ENCODE data around the gene LRRC4C. TPM values are rescaled to one million over a fixed set of nuclear protein-coding genes. Genes with fewer than 3 reads are reported as not detected.

Gene LRRC4C
- total RNA-seq, 1 experiment from 2014 or later: 0.15 TPM

- H3K9me3 ChIP-seq (ENCODE audit: control insufficient read depth, insufficient read depth, low read depth, low read length): no peaks in the 10 kb centered on the region
- no peaks in the 10 kb centered on the region for H3K4me1 ChIP-seq (ENCODE audit: control insufficient read depth, insufficient read depth, low read length)
- intact Hi-C loops (cut with micrococcal nuclease; ENCODE audit: unreplicated experiment) (no loop called here), in situ Hi-C loops (cut with HindIII; ENCODE audit: low pct_unique_long_range_greater_than_20kb, low sequenced_read_pairs) (no loop called here)
- H3K27ac ChIP-seq (ENCODE audit: low read length): no peak overlapping the region
- H3K27me3 ChIP-seq (ENCODE audit: control insufficient read depth, insufficient read depth, low read length): no peaks in the 10 kb centered on the region
- no peaks in the 10 kb centered on the region for H3K36me3 ChIP-seq (ENCODE audit: control insufficient read depth, insufficient read depth, low read length)
- ChIA-PET CTCF (no interaction called here), POLR2A (no interaction called here)
- no peak for DNase-seq (ENCODE audit: low read depth, low spot score)
- no peak for ATAC-seq
- no TSS peak for BruUV-seq (replicated peaks)
- no peak overlapping the region for H3K4me3 ChIP-seq (ENCODE audit: low read depth in 2 of 2, low read length in 2 of 2)
- TF ChIP-seq TCF7L2 (IDR thresholded peaks at IDR 0.05; ENCODE audit: low read depth, low read length) (no peak), SIN3A (IDR thresholded peaks at IDR 0.05; ENCODE audit: borderline replicate concordance, insufficient read depth, low read depth, low read length) (no peak), POLR2AphosphoS5 (IDR thresholded peaks at IDR 0.05; ENCODE audit: low read depth, low read length) (no peak)
- TF ChIP-seq, protein P1, sequence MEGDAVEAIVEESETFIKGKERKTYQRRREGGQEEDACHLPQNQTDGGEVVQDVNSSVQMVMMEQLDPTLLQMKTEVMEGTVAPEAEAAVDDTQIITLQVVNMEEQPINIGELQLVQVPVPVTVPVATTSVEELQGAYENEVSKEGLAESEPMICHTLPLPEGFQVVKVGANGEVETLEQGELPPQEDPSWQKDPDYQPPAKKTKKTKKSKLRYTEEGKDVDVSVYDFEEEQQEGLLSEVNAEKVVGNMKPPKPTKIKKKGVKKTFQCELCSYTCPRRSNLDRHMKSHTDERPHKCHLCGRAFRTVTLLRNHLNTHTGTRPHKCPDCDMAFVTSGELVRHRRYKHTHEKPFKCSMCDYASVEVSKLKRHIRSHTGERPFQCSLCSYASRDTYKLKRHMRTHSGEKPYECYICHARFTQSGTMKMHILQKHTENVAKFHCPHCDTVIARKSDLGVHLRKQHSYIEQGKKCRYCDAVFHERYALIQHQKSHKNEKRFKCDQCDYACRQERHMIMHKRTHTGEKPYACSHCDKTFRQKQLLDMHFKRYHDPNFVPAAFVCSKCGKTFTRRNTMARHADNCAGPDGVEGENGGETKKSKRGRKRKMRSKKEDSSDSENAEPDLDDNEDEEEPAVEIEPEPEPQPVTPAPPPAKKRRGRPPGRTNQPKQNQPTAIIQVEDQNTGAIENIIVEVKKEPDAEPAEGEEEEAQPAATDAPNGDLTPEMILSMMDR (IDR thresholded peaks at IDR 0.05): no peak
- TF ChIP-seq, protein P2, sequence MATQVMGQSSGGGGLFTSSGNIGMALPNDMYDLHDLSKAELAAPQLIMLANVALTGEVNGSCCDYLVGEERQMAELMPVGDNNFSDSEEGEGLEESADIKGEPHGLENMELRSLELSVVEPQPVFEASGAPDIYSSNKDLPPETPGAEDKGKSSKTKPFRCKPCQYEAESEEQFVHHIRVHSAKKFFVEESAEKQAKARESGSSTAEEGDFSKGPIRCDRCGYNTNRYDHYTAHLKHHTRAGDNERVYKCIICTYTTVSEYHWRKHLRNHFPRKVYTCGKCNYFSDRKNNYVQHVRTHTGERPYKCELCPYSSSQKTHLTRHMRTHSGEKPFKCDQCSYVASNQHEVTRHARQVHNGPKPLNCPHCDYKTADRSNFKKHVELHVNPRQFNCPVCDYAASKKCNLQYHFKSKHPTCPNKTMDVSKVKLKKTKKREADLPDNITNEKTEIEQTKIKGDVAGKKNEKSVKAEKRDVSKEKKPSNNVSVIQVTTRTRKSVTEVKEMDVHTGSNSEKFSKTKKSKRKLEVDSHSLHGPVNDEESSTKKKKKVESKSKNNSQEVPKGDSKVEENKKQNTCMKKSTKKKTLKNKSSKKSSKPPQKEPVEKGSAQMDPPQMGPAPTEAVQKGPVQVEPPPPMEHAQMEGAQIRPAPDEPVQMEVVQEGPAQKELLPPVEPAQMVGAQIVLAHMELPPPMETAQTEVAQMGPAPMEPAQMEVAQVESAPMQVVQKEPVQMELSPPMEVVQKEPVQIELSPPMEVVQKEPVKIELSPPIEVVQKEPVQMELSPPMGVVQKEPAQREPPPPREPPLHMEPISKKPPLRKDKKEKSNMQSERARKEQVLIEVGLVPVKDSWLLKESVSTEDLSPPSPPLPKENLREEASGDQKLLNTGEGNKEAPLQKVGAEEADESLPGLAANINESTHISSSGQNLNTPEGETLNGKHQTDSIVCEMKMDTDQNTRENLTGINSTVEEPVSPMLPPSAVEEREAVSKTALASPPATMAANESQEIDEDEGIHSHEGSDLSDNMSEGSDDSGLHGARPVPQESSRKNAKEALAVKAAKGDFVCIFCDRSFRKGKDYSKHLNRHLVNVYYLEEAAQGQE (IDR thresholded peaks at IDR 0.05; ENCODE audit: insufficient read depth in 1 of 2, low read depth in 2 of 2, low read length in 1 of 2): no peak
These were observed 696.4 kb downstream of the LRRC4C start for GRCh38 chr11:40763046-40763445.

DNA sequence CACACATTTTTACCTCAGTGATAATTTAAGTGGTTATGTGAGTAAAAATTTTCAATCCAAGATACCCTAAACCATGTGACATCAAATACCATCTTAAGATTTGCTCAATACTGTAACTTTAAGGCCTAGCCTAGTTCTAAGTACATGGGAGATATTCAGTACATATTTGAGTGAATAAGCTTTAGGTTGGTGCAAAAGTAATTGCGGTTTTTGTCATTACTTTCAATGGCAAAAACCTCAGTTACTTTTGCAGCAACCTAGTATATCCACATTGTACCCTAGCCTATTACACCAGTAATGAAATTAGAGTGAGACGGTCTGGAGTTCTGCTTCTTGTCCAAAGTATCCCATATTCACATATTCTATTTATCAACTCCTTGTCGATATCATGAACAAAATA is 700.1 kb downstream of the LRRC4C start:
- ChIA-PET CTCF (no interaction called here), POLR2A (no interaction called here)
- H3K27ac ChIP-seq (ENCODE audit: low read length): no peak overlapping the region
- BruUV-seq (replicated peaks): no TSS peak
- TF ChIP-seq POLR2AphosphoS5 (IDR thresholded peaks at IDR 0.05; ENCODE audit: low read depth, low read length): no peak
- TF ChIP-seq, protein P2 (IDR thresholded peaks at IDR 0.05; ENCODE audit: insufficient read depth in 1 of 2, low read depth in 2 of 2, low read length in 1 of 2): no peak
- no peak for TF ChIP-seq SIN3A (IDR thresholded peaks at IDR 0.05; ENCODE audit: borderline replicate concordance, insufficient read depth, low read depth, low read length)
- no peak for TF ChIP-seq TCF7L2 (IDR thresholded peaks at IDR 0.05; ENCODE audit: low read depth, low read length)
- TF ChIP-seq, protein P1 (IDR thresholded peaks at IDR 0.05): no peak
- in situ Hi-C loops (cut with HindIII; ENCODE audit: low pct_unique_long_range_greater_than_20kb, low sequenced_read_pairs) (no loop called here), intact Hi-C loops (cut with micrococcal nuclease; ENCODE audit: unreplicated experiment) (no loop called here)
- H3K4me1 ChIP-seq (ENCODE audit: control insufficient read depth, insufficient read depth, low read length): no peaks in the 10 kb centered on the region
- H3K27me3 ChIP-seq (ENCODE audit: control insufficient read depth, insufficient read depth, low read length): no peaks in the 10 kb centered on the region
- H3K36me3 ChIP-seq (ENCODE audit: control insufficient read depth, insufficient read depth, low read length): no peaks in the 10 kb centered on the region
- H3K9me3 ChIP-seq (ENCODE audit: control insufficient read depth, insufficient read depth, low read depth, low read length): no peaks in the 10 kb centered on the region
- H3K4me3 ChIP-seq (ENCODE audit: low read depth in 2 of 2, low read length in 2 of 2): no peak overlapping the region
- ATAC-seq (no peak), DNase-seq (ENCODE audit: low read depth, low spot score) (no peak)

Measured in Panc1 (cell line).